HTR-8/SVneo (cell line): ENCODE measurements around the gene ZNF860.

Experiments used
- DNase-seq: peaks from one replicate; pipeline ENCODE4 v3.0.0; 2011; ENCODE audit warnings: low spot score, mixed read lengths; ENCODE audit not compliant: insufficient read length
- FAIRE-seq: peaks from 2 replicates; lab custom pipeline; 2011; peaks lifted over from hg19 to GRCh38; lab: Jason Lieb, UNC

The ZNF860 gene

DNA sequence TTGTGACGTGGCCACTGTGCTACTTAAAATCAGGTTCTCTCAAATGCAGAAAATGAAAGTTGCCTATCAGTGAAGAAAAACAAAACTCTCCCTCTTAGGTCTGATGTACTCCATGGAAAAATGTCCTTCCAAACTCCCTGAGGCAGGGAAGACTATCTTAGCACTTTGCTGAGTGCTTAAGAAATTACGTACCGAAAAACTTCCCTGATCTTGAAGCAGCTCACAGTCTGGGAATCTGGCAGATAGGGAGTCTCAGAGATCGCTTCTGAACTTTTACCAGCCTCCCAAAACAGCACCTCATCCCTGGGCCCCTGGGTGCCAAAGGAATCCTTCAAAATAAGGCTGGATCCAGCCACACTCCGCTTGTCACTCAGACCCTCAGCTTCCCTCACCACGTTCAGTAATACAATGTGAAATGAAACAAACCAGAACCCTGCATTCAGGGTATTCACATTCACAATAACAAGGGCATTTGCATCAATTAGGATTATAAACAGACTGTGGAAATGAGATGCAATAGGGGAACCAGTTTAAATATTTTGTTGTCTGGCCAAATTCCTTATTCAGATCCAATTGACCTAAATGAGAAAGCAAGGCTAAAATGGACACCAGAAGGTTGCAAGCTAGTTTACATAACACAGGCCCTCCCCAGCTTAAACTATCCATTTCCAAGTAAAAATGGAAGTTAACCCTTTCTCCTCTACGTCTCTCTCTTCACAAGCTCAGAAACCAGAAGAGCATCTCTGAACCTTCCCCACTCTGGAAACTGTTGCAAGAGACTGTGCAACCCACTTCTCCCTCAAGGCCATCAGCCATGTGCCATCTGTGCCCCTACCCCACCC lies 21.4 kb upstream of the ZNF860 start:
- FAIRE-seq (no peak), DNase-seq (no peak)

DNA sequence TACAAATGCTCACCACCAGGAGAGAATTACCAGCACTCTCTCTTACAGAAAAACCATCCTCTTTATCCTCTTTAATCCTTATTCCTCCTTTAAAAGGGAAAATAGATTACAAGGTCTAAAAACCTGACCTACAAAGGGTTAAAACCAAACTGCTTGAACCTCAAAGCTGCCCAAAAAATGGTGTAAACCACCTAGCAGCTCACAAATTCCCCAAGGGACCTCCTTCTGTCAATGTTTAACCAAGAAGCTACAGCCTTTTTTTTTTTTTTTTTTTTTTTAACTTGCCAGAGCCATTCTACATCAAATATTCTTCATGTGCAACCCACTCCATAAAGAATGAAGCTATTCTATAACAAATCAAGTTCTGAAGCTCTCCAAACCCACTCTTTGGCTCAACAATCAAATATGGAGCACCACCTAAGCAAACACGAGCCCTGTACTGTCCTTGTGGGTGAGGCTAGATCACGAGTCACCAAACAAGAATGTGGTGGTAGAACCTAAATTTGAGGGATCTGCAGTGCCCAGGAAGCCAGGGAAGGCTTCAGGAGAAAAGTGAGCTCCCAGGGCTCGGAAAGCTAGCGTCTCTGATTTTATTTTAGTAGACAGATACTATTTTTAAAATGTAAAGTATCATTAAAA lies 20.6 kb upstream of the ZNF860 start:
- no peak for FAIRE-seq
- DNase-seq: peak; percentile 36

DNA sequence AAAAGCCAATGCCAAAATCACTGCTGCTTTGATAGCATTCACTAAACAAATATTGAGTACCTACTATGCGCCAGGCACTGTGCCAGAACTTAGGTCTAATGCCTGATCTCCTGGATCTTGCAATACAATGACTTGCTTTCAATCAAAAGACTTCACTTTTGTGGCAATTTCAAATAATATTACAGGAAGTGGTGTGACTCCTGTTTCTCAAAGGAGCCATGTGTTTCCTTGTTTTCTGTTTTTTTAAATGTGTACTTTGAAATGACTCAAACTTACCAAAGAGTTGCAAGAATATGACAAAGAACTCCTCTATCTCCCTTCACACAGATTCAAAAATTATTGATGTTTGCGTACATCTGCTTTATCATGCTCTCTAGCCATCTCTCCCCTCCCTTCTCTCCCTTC lies 18.7 kb upstream of the ZNF860 start:
- FAIRE-seq (no peak), DNase-seq (no peak)

DNA sequence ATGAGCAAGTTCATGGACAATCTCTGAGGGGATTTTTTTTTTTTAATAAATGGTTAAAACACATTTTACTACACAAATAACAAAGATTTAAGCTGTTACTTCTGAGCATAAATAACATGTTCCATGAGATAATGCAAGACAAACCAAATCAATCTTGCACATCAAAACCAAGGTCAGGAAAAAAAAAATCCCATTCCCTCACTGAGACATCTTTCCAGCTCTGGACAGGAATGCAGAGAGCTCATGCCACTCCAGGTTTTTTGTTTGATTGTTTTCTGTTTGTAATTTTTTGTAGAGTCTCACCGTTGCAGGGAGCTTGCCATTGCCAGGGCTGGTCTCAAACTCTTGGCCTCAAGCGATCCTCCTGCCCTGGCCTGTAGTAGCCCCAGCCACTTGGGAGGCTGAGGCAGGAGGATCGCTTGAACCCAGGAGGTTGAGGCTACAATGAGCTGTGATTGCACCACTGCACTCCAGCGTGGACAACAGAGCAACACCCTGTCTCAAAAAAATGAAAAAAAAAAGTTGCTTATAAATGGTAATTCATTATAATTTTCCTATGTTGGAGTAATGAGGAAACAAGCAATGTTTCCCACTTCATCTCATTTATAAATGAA lies 14.5 kb upstream of the ZNF860 start:
- no peak for FAIRE-seq
- no peak for DNase-seq

DNA sequence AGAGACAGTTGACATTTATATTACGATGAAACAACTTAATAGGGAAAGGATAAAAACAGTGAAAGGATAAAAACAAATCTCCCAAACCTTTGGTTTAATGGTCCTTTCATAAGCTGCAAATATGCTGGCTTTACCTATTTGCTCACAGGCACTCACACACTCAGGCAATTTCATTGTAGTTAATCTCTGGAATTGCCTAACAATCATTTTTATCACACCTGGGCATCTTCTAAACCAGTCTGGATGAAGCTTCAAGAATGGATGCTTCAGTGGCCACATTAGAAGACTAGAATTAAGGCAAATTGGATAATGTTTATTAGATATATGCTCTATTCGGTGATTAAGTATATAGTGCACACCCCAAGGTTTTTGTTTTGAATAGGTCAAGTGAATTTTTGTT lies 14.0 kb upstream of the ZNF860 start:
- DNase-seq (no peak), FAIRE-seq (no peak)

DNA sequence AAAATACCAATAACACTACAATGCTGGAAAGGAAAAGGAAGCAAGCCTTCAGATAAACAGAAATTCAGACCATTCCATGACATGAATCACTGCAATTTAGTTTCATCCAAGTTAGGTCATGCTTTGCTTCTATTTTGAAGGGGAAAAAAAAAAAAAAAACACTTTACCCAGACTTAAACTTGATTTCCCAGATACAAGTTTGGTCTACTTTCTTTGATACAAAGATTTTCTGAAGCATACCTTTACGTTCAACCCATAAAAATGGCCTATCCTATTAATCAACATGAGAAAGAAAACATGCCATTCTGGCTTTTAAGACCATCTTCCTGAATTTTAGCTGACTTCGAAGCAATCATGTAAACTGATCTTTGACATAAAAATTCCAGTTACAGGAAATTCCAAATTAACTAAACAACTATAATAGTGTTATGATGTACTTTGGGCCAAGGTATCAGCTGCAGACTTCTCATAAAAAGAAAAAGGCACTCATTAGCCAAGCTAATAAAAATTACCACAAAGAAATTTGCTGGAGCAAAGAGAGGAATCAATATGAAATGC lies 13.1 kb upstream of the ZNF860 start:
- DNase-seq (peak; percentile 17), FAIRE-seq (no peak)

DNA sequence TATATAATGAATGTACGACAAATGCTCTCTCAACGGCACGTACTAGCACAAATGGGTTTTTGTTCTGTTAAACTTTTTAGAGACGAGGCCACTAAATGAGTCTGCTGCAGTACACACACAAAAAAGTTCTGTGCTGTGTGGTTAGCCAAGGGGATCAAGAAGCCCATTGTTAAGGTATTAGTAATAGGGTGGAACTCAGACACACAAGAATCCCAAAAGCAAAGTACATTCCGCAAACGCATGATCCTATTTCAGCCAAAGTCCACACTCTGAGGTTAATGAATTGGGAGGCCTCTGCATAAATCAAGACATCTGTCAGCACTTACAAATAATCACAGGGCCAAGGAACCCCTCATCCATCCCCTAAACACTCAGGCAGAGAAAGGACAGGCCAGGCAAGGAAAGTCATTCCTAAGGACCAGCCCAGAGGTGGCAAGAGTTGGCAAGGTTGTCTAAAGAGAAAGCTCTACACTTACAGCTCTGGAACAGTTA lies 12.6 kb upstream of the ZNF860 start:
- no peak for FAIRE-seq
- DNase-seq: peak; percentile 73

DNA sequence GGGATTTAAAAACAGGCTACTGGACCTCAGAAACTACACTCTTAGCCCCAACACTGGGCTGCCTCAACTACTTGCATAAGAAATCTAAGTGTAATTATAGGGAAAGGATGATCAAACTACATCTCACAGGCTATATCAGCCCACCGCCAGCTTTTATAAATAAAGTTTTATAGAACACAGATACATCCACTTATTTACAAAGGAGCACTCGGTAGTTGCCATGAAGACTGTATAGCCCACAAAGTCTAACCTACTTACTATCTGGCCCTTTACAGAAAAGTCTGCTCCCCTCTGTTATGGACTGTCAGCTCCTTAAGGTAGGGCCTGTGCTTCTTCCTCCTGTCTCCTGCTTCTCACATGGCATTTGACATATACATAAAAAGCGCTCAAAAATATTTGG lies 9.9 kb upstream of the ZNF860 start:
- DNase-seq: no peak
- FAIRE-seq: no peak

DNA sequence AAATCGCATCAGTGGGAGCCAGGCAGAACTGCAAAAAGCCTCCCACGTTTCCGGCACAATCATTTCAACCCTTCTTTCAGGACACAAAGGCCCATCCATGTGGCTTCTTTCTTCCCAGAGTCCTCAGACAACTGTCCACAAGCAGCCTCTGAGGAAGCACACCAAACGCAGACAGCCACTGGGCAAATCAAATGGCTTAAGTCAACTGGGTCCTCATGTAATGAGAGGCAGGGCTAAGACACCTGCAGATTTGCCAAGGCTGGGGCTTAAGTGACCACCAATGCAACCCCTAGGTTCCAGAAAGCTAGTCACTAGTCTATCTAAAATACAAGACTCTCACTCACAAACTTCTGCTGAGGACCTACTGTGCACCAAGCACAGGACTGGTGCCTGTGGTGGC lies 8.5 kb upstream of the ZNF860 start:
- FAIRE-seq: no peak

DNA sequence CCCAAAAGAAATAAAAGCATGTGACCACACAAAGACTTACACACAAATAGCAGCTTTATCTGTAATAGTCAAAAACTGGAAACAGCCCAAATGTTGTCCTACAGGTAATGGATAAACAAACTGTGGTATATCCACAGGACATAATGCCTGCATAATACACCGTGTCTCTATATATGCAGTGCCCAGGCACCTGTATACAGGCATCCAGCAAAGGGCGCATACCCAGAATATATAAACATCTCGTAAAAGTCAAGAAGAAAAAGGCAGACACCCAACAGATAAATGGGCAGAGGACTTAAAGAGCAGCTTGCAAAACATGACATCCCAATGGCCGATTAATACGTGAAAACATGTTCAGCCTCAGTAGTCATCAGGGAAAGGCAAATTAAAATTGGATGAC lies 7.7 kb upstream of the ZNF860 start:
- FAIRE-seq: no peak
- DNase-seq: no peak

More for the DNA sequence above, 8.5 kb upstream of the ZNF860 start:
- no peak for DNase-seq

DNA sequence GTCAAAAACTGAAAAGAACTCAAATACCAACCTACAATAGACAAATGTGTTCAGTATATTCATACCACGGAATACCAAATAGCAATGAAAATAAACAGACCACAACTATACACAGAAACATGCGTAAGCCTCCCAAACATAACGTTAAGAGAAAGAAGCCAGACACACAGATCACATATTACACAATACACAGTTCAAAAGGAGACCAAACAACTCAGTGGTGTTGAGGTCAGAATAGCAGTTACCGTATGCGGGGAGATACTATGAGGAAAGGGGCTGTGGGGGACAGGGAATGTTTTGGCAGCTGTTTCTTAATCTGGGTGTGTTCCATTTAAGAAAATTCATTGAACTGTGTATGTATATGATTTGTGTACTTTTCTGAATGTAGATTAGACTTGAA lies 7.1 kb upstream of the ZNF860 start:
- DNase-seq: no peak
- FAIRE-seq: no peak

DNA sequence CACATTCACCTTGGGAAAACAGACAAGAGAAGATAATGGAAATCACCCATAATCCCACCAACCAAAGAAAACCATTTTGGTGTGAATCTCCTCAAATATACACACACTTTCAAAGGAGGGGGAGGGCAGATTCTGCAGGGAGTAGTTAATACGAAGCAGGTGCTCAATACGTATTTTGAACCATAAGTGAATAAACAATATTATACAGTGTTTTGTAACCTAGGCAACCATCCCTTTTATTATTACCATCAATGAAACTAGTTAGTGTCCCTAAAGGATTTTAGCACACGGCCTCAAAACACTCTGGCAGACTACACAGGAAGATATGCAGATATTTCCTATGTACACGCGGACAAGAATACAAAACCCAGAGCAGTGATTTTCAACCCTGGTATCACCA lies 6.6 kb upstream of the ZNF860 start:
- DNase-seq: no peak
- FAIRE-seq: no peak

DNA sequence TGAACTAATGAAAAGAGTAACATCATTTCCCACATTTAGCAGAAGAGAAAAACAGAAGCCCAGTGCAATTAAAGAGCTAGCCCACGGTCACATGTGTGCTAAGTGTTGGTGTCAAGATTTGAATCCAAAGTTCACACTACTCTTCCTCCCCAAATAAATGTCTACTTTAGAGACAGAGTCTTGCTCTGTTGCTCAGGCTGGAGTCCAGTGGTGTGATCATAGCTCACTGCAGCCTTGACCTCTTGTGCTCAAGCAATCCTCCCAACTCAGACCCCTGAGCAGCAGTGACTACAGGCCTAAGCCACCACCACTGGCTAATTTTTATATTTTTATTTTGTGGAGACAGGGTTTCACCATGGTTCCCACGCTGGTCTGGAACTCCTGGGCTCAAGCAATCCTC lies 5.2 kb upstream of the ZNF860 start:
- DNase-seq (no peak), FAIRE-seq (no peak)

DNA sequence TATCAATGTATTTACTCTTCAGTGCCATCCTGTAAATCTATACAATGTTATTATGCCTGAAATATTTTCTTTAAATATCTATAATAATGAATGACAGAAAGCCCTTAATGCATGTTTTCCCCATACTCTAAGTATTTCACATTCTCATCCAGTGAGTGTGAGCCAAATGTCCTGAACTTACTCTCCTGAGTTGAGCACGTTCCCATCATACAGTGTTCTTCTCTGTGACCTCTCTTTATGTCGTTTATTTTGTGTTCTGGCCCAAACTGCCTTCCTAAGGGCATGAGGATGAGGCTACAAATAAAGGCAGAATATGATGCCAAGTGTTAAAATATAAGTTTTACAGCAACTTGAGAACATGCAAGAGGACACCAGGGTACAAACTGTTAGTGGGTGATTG lies 3.8 kb upstream of the ZNF860 start:
- no peak for DNase-seq
- no peak for FAIRE-seq

DNA sequence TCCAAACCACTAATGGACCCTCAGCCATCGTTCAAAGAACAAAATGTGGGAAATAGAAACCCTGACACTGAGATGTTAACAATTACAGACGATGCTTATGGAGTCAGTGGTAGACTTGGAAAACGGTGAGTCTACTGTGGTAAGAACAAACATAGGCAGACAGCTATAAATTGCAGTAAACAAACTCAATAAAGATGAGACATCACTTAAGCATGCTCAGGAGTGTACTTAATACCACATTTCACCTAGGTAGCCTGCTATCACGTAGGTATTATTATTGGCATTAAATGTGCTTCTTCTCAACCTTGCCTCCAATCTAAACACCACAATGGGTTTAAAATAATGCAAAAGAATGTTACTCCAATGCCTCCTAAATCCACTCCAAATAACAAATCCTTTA lies 3.0 kb upstream of the ZNF860 start:
- no peak for DNase-seq
- no peak for FAIRE-seq

DNA sequence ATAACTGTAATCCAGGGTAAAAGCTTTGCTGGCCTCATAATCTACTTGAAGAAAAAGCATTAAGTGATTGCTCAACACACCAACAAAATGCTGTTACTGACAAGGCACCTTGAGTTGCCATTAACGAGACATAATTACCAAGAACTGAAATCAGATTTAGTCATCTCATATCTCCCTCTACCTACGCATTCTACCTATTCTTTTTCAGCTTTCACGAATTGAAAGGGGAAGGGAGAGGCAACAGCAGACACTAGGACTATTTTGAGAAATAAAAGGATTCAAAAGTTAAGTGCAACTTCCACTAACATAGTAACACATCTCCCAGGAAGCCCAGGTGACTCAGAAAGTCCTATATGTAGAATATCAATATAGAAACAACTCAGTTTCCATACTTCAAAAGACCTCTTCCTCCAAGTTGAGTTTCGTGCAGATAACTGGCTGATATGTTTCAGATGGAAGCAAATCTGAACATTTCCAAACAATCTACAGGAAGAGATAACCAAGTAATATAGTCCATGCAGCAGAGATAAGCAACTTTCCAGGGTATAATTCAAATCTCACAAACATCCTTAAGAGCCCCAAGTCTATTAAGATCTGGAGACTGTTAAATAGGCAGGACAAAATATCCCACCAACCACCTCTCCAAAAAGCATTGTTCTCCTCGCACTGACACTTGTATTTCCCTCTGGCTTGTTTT lies 2.4 kb upstream of the ZNF860 start:
- FAIRE-seq (no peak), DNase-seq (no peak)

DNA sequence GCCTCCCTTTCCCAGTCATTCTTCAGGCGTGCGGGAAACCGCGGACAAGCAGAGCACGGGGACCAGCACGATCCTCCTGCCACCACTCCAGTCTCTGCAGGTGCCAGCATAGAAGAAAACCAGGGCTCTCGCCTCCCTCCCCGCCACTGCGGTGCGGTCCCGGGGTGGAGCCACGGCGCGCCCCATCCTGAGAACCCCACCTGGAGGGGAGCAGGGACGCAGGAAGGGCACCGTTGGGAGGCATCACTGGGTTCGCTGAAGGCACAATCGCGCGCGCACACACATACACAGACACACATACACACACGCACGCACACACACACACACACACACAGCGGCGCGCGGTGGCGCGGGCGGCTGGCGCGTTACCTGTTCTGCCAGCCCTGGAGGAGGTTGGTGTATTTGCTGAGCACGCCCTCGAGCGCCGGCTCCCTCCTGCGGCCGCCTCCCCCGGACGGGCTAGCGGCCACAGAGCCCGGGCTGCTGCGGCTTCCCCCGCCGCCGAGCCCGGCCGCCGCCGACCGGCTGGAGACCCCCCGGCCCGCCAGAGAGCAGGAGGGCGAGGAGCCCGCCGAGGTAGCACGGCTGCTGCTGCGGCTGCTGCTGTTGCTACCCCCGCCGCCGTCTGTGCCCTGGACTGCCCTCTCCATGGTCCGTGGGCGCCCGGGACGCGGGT lies 882 bp upstream of the ZNF860 start:
- peak; percentile 22 for DNase-seq
- FAIRE-seq: peak; percentile 28

DNA sequence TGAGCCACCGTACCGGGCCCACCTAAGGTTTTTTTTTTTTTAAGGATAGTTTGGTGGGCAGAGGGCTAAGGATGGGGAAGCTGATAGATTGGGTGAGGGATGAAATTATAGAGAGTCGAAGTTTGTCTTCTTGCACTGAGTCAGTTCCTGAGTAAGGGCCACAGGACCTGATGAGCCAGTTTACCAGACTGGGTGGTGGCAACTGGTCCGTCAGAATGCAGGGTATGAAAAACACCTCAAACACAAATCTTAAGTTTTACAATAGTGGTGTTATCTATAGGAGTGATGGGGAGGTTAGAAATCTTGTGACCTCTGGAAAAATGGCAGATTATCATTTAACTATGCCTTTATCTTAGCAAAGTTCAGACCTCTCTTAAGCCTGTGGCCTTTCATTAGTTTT lies 2.8 kb downstream of the ZNF860 start:
- DNase-seq (no peak), FAIRE-seq (no peak)

DNA sequence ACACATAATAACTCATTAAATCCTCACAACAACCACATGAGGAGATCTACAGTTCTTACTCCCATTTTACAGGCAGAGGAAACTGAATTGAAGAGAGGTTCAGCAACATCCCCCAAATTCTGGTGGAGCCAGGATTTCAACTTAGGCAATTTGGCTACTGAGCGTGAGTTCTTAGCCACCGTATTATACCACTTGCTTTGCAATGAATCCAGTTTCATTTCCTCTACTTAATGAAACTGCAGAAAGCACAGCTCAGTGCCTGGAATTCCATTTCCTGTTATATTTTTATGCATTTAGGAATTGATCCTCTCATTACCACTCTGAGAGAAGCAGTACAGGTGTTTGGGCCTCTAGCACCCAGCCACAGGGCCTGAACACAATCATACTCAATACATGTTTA lies 4.3 kb downstream of the ZNF860 start:
- DNase-seq: no peak
- no peak for FAIRE-seq

DNA sequence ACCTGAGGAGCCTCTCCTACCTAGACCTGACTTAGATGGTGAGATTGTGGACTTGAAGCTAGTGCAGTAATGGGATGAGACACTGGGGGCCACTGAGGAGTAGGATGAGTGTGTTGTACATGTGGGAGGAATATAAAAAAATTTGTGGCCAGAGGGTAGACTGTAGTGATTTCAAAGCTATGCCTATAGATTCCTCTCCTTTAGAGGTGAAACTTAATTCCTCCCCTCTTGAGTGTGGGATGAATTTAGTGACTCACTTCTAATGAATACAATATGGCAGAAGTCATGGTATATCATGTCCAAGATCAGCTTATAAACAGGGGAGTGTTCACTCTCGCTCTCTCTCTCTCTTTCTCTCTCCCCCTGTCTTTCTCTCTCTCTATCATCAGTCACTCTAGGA lies 6.7 kb downstream of the ZNF860 start:
- no peak for FAIRE-seq
- no peak for DNase-seq
